Erythroblast (primary cell): Measurements from ENCODE around the gene ACY1.

Experiments used
- GATA1 ChIP-seq: IDR thresholded peaks from 2 replicates; pipeline ENCODE4 v1.6.1; 2011; ENCODE audit warnings: low read depth, mild to moderate bottlenecking, control low read depth, low read length, moderate library complexity
- POLR2A ChIP-seq: IDR thresholded peaks from 2 replicates; pipeline ENCODE4 v1.6.1; 2011; ENCODE audit warnings: mild to moderate bottlenecking, low read length

DNA sequence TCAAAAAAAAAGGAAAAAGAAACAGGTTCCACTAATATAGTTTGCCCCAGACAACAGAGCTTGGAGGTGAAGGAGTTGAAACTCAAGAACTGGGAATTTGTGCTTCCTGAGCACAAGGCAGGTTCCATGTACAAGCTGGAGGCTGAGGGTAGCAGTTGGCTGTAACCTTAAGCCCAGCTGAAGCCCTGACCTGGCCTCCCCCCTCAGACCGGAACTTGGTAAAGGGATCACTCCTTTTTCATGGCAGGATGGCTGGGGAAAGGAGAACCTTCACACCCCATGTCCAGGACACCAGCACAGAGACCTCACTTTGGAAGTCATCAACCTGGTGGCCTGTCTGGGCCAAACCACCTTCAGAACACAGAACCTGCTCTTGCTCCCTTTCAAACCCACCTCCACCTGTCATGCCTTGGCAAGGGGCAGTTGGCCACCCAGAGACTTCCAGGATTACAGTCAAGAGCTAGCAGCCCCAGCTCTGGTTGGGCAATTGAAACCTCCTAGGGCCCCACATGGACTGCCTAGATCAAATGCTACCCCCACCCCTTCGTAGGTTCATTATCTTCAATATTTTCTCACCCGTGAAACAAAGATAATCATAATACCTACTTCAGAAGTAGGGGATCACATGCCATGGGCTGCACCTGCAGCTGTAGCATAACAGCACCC, 8.8 kb downstream of the ACY1 start:
- TF ChIP-seq POLR2A, result no peak
- TF ChIP-seq GATA1, result no peak
